ENCODE measurements around the gene HAND2.

The HAND2 gene

DNA sequence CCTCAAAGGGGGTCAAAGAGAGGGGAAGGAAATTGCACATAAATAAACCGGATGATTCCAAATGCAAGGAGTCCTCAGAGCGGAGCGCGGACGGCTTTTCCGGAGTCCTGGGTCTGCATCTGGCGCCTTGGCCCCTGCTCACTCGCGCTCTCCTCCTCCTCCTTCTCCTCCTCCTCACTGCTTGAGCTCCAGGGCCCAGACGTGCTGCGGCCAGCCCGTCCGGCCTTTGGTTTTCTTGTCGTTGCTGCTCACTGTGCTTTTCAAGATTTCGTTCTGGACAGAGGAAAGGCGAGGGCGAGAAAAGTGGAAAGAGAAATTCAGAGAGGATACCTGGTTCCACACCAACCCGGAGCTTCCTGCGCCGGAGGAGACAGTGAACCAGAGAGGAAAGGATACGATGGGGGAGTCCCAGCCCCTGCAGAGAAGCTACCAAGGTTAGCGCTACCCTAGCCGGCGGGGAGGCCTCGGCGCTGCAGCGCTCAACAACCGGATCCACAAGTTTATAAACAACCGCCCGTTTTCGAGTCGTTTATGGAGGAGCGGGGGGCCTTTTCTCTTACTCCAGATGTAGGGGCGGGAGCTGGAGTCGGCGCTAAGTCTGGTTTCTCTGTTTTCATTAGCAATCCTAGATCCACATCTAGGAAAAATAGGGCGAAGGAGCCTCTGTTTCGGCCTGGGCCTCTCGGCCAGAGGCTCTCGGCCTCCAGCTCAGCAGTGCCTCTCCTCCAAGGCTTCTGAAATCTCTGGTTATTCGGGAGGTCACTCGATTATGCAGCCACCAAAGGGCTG is 2.7 kb downstream of the HAND2 start:
- Histone ChIP-seq H3K27ac (no peak overlapping the region), H3K36me3 (ENCODE audit: insufficient read depth) (no peaks in the 10 kb centered on the region), H4K20me1 (ENCODE audit: insufficient read depth) (no peaks in the 10 kb centered on the region), H3K79me2 (ENCODE audit: insufficient read depth, low read depth) (no peaks in the 10 kb centered on the region), H3K4me2 (no peak overlapping the region), H3K9ac (no peak overlapping the region), H3K27me3 (ENCODE audit: insufficient read depth, low read depth) (no peaks in the 10 kb centered on the region), H2AFZ (ENCODE audit: low read depth) (no peak overlapping the region), H3K4me1 (ENCODE audit: low read depth, poor library complexity, severe bottlenecking) (no peaks in the 10 kb centered on the region), H3K4me3 (IDR thresholded peaks at IDR 0.05; ENCODE audit: insufficient read depth, low read depth, low read length) (no peak overlapping the region)
- TF ChIP-seq, protein P1, sequence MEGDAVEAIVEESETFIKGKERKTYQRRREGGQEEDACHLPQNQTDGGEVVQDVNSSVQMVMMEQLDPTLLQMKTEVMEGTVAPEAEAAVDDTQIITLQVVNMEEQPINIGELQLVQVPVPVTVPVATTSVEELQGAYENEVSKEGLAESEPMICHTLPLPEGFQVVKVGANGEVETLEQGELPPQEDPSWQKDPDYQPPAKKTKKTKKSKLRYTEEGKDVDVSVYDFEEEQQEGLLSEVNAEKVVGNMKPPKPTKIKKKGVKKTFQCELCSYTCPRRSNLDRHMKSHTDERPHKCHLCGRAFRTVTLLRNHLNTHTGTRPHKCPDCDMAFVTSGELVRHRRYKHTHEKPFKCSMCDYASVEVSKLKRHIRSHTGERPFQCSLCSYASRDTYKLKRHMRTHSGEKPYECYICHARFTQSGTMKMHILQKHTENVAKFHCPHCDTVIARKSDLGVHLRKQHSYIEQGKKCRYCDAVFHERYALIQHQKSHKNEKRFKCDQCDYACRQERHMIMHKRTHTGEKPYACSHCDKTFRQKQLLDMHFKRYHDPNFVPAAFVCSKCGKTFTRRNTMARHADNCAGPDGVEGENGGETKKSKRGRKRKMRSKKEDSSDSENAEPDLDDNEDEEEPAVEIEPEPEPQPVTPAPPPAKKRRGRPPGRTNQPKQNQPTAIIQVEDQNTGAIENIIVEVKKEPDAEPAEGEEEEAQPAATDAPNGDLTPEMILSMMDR (conservative IDR thresholded peaks at IDR 0.05; ENCODE audit: low read depth, low read length): no peak

DNA sequence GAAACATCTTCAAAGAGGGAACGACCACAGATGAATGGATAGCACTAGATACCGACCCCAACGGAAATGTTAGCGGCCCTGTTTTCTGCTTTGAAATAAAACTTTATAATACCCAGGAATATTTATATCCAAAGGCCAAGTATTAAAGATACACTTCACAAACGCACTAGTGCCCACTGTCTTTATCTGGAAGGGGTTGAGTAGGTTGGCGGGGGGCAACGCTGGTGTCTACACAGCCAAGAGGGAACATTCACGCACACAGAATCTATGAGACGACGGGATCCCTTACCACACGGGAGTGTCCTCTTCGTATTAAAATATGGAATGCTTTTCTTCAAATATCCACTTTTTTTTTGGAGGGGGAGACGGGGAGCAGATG is 3.3 kb downstream of the HAND2 start:
- Histone ChIP-seq H2AFZ (ENCODE audit: low read depth) (no peak overlapping the region), H3K27me3 (ENCODE audit: insufficient read depth, low read depth) (no peaks in the 10 kb centered on the region), H4K20me1 (ENCODE audit: insufficient read depth) (no peaks in the 10 kb centered on the region), H3K4me3 (IDR thresholded peaks at IDR 0.05; ENCODE audit: insufficient read depth, low read depth, low read length) (no peak overlapping the region), H3K79me2 (ENCODE audit: insufficient read depth, low read depth) (no peaks in the 10 kb centered on the region), H3K9ac (no peak overlapping the region), H3K4me1 (ENCODE audit: low read depth, poor library complexity, severe bottlenecking) (no peaks in the 10 kb centered on the region), H3K36me3 (ENCODE audit: insufficient read depth) (no peaks in the 10 kb centered on the region), H3K27ac (no peak overlapping the region), H3K4me2 (no peak overlapping the region)
- TF ChIP-seq, protein P1 (conservative IDR thresholded peaks at IDR 0.05; ENCODE audit: low read depth, low read length): no peak

DNA sequence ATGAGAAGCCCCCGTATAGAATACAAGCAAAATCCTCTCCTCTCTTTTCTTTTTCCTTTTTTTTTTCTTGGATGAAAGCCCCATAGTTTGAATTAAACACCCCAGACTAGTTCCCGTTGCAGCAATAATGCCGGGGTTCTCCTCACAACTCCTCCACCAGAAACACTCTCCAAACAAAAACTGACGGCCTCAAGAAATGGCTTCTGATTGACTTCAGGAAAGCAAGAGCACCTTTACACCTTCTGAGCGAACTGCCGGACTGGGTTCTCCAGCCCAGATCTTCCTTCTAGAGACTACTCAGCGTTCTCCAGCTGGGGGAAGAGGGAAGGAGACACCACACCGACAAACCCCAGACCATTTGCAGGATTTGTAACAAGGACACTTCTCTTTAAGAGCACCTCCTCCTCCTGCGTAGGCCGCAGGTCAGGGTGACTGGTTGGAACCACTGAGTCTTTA is 4.0 kb downstream of the HAND2 start:
- Histone ChIP-seq H3K27me3 (ENCODE audit: insufficient read depth, low read depth) (no peaks in the 10 kb centered on the region), H3K4me3 (IDR thresholded peaks at IDR 0.05; ENCODE audit: insufficient read depth, low read depth, low read length) (no peak overlapping the region), H3K27ac (no peak overlapping the region), H3K4me2 (no peak overlapping the region), H3K9ac (no peak overlapping the region), H3K4me1 (ENCODE audit: low read depth, poor library complexity, severe bottlenecking) (no peaks in the 10 kb centered on the region), H3K36me3 (ENCODE audit: insufficient read depth) (no peaks in the 10 kb centered on the region), H3K79me2 (ENCODE audit: insufficient read depth, low read depth) (no peaks in the 10 kb centered on the region), H4K20me1 (ENCODE audit: insufficient read depth) (no peaks in the 10 kb centered on the region), H2AFZ (ENCODE audit: low read depth) (no peak overlapping the region)
- TF ChIP-seq, protein P1 (conservative IDR thresholded peaks at IDR 0.05; ENCODE audit: low read depth, low read length): no peak

DNA sequence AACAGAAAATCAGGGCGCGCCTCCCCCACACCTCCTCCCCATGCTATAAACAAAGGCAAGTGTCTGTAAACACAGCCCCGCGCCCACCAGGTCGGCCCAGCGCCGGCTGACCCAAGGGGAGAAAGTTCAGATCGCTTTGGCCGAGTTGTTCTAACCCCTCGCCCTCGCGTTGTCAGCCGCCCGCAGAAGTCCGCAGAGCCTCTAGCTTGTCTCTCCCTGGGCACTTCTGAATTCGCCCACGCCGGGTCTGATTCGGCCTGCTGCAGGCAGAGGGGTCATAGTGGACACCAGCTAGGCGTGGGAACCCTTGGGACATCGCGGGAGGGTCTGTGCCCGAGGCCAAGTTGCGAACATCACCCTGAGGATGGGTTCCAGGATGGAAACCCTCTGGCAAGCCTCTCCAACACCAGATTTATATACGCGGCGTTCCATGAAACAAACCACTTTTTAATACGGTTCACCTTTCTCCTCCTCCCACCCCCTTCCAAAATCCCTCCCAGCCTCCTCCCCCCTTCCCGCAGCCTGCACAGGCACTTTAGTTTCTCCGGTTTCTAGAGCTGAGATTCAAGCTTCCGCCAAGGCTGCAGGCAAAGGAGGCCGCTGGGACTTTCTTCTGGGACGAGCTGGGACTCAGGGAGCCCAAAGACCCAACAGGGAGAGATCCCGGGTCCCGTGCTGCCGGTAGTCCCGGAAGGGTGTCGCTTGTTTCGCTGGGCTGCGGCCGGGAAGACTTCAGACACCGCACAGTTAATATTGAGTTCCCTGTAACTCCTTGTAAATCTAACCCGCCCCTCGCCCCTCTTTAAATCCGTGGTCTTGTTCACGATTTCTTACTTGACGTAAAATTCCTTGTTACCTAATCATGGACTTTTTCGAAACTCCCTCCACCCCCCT is 4.7 kb downstream of the HAND2 start:
- no peaks in the 10 kb centered on the region for H3K79me2 ChIP-seq (ENCODE audit: insufficient read depth, low read depth)
- H2AFZ ChIP-seq (ENCODE audit: low read depth): no peak overlapping the region
- H4K20me1 ChIP-seq (ENCODE audit: insufficient read depth): no peaks in the 10 kb centered on the region
- H3K9ac ChIP-seq: no peak overlapping the region
- no peak overlapping the region for H3K4me2 ChIP-seq
- no peaks in the 10 kb centered on the region for H3K27me3 ChIP-seq (ENCODE audit: insufficient read depth, low read depth)
- H3K27ac ChIP-seq: no peak overlapping the region
- no peaks in the 10 kb centered on the region for H3K4me1 ChIP-seq (ENCODE audit: low read depth, poor library complexity, severe bottlenecking)
- no peak overlapping the region for H3K4me3 ChIP-seq (IDR thresholded peaks at IDR 0.05; ENCODE audit: insufficient read depth, low read depth, low read length)
- TF ChIP-seq, protein P1 (conservative IDR thresholded peaks at IDR 0.05; ENCODE audit: low read depth, low read length): no peak
- no peaks in the 10 kb centered on the region for H3K36me3 ChIP-seq (ENCODE audit: insufficient read depth)

All from KMS-11 (cell line).